ENCODE data around the gene BDNF. TPM values are rescaled to one million over a fixed set of nuclear protein-coding genes. Genes with fewer than 3 reads are reported as not detected.

BDNF gene
- polyA plus RNA-seq, 1 donor (not counting 4 experiments of a cell fraction or from before 2014, with no cell fraction given) = 0.35 TPM

DNA sequence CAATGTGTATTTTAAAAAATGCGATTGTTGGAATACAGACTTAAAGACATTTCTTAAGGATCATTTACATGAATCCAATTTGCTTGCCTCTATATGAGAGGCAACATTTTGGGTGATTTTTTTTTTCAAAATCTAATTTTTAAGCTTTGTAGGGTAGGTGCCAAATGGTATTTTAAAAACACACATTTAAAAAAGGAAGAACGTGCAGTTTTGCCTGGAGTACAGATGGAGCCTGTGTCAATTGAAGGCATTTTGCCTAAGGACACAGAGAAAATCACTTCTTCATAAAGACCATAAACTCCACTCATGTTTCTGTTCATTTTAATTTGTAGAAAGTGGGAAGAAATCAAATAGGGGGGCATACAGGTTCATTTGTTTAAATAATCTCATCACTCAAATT, 91.3 kb downstream of the BDNF start:
- DNase-seq (ENCODE audit: low read depth, low spot score) (no peak), FAIRE-seq (no peak)
- H2AFZ ChIP-seq (ENCODE audit: control insufficient read depth, low read length) = no peak overlapping the region
- H4K20me1 ChIP-seq (ENCODE audit: control insufficient read depth, extremely low read depth, insufficient read depth, low read length) = no peaks in the 10 kb centered on the region
- no peak overlapping the region for H3K4me3 ChIP-seq (ENCODE audit: control insufficient read depth in 2 of 3, extremely low read depth in 1 of 3, insufficient read depth in 2 of 3, low read depth in 1 of 3, low read length in 3 of 3)
- no peaks in the 10 kb centered on the region for H3K9me1 ChIP-seq (ENCODE audit: control insufficient read depth, extremely low read depth, insufficient read depth, low read length)
- no peaks in the 10 kb centered on the region for H3K4me1 ChIP-seq (ENCODE audit: control insufficient read depth, extremely low read depth, insufficient read depth, low read length)
- no peaks in the 10 kb centered on the region for H3K36me3 ChIP-seq (ENCODE audit: control insufficient read depth in 2 of 2, extremely low read depth in 1 of 2, insufficient read depth in 2 of 2, low read length in 2 of 2)
- dilution Hi-C loops (cut with MboI; ENCODE audit: extremely low pct_ligation_motif_present, low sequenced_read_pairs) = no loop called here
- H3K27me3 ChIP-seq (ENCODE audit: control insufficient read depth, extremely low read depth, insufficient read depth, low read length) = no peaks in the 10 kb centered on the region
- TF ChIP-seq EZH2 (IDR thresholded peaks at IDR 0.05; ENCODE audit: low read length) = no peak
- TF ChIP-seq, protein P1, sequence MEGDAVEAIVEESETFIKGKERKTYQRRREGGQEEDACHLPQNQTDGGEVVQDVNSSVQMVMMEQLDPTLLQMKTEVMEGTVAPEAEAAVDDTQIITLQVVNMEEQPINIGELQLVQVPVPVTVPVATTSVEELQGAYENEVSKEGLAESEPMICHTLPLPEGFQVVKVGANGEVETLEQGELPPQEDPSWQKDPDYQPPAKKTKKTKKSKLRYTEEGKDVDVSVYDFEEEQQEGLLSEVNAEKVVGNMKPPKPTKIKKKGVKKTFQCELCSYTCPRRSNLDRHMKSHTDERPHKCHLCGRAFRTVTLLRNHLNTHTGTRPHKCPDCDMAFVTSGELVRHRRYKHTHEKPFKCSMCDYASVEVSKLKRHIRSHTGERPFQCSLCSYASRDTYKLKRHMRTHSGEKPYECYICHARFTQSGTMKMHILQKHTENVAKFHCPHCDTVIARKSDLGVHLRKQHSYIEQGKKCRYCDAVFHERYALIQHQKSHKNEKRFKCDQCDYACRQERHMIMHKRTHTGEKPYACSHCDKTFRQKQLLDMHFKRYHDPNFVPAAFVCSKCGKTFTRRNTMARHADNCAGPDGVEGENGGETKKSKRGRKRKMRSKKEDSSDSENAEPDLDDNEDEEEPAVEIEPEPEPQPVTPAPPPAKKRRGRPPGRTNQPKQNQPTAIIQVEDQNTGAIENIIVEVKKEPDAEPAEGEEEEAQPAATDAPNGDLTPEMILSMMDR (optimal IDR thresholded peaks at IDR 0.05 in 1 of 3, IDR thresholded peaks at IDR 0.05 in 1 of 3, conservative IDR thresholded peaks at IDR 0.05 in 1 of 3; ENCODE audit: extremely low read depth in 1 of 3, insufficient read depth in 2 of 3, low read length in 3 of 3) = no peak
- H3K9ac ChIP-seq (ENCODE audit: control insufficient read depth, extremely low read depth, insufficient read depth, low read length) = no peak overlapping the region
- no peaks in the 10 kb centered on the region for H3K9me3 ChIP-seq (ENCODE audit: control insufficient read depth, low read depth, low read length)
- H3K79me2 ChIP-seq (ENCODE audit: control insufficient read depth, insufficient read depth, low read length) = no peaks in the 10 kb centered on the region
- H3K27ac ChIP-seq (ENCODE audit: control insufficient read depth, insufficient read depth, low read length) = no peak overlapping the region
- H3K4me2 ChIP-seq (ENCODE audit: control insufficient read depth, extremely low read depth, insufficient read depth, low read depth, low read length) = no peak overlapping the region

DNA sequence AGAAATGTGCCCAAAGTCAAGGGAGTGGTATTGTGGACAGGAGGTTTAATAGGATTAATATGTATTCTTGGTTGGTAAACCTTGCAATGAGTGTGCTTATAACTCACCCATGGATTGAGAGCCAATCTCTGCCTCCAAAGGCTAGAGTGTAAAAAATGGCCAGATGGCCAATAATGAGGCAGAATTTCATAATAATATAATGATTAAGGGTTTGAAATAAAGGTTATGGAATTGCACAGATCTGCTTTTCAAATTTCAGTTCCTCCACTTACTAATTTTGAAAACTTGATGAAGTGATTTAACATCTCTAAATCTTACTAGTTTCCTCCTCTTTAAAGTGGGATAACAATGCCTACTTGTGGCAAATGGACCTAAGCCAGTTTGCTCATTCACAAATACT, 94.8 kb downstream of the BDNF start:
- Histone ChIP-seq H3K36me3 (ENCODE audit: control insufficient read depth in 2 of 2, extremely low read depth in 1 of 2, insufficient read depth in 2 of 2, low read length in 2 of 2) (no peaks in the 10 kb centered on the region), H3K27ac (ENCODE audit: control insufficient read depth, insufficient read depth, low read length) (no peak overlapping the region), H2AFZ (ENCODE audit: control insufficient read depth, low read length) (no peak overlapping the region), H3K9me1 (ENCODE audit: control insufficient read depth, extremely low read depth, insufficient read depth, low read length) (no peaks in the 10 kb centered on the region), H3K79me2 (ENCODE audit: control insufficient read depth, insufficient read depth, low read length) (no peaks in the 10 kb centered on the region), H3K9ac (ENCODE audit: control insufficient read depth, extremely low read depth, insufficient read depth, low read length) (no peak overlapping the region), H3K4me1 (ENCODE audit: control insufficient read depth, extremely low read depth, insufficient read depth, low read length) (no peaks in the 10 kb centered on the region), H3K4me3 (ENCODE audit: control insufficient read depth in 2 of 3, extremely low read depth in 1 of 3, insufficient read depth in 2 of 3, low read depth in 1 of 3, low read length in 3 of 3) (no peak overlapping the region), H3K27me3 (ENCODE audit: control insufficient read depth, extremely low read depth, insufficient read depth, low read length) (no peaks in the 10 kb centered on the region), H3K9me3 (ENCODE audit: control insufficient read depth, low read depth, low read length) (no peaks in the 10 kb centered on the region), H3K4me2 (ENCODE audit: control insufficient read depth, extremely low read depth, insufficient read depth, low read depth, low read length) (no peak overlapping the region), H4K20me1 (ENCODE audit: control insufficient read depth, extremely low read depth, insufficient read depth, low read length) (no peaks in the 10 kb centered on the region)
- TF ChIP-seq, protein P1 (optimal IDR thresholded peaks at IDR 0.05 in 1 of 3, IDR thresholded peaks at IDR 0.05 in 1 of 3, conservative IDR thresholded peaks at IDR 0.05 in 1 of 3; ENCODE audit: extremely low read depth in 1 of 3, insufficient read depth in 2 of 3, low read length in 3 of 3) = no peak
- TF ChIP-seq EZH2 (IDR thresholded peaks at IDR 0.05; ENCODE audit: low read length) = no peak
- FAIRE-seq = no peak
- dilution Hi-C loops (cut with MboI; ENCODE audit: extremely low pct_ligation_motif_present, low sequenced_read_pairs) = no loop called here
- DNase-seq (ENCODE audit: low read depth, low spot score) = no peak

Other genes with a start within 250 kb of the BDNF start
- gene LGR4, start 227.7 kb downstream of the BDNF start, polyA plus RNA-seq = 24.3 to 49.7 TPM (median 35.1 TPM) in 3 replicates
- 12.1 to 27.5 TPM (median 23.0 TPM) in 3 replicates for gene LIN7C, start 193.7 kb downstream of the BDNF start, polyA plus RNA-seq